ENCODE measurements around the gene SLC29A2. TPM values are rescaled to one million over a fixed set of nuclear protein-coding genes. Genes with fewer than 3 reads are reported as not detected.
A peak's percentile ranks its signal among the peaks of the same experiment; 100 is the strongest.

Gene SLC29A2
- total and polyA plus RNA-seq, 2 donors (not counting 3 experiments of a cell fraction or from before 2014, with no cell fraction given), result 2.4 to 5.2 TPM

DNA sequence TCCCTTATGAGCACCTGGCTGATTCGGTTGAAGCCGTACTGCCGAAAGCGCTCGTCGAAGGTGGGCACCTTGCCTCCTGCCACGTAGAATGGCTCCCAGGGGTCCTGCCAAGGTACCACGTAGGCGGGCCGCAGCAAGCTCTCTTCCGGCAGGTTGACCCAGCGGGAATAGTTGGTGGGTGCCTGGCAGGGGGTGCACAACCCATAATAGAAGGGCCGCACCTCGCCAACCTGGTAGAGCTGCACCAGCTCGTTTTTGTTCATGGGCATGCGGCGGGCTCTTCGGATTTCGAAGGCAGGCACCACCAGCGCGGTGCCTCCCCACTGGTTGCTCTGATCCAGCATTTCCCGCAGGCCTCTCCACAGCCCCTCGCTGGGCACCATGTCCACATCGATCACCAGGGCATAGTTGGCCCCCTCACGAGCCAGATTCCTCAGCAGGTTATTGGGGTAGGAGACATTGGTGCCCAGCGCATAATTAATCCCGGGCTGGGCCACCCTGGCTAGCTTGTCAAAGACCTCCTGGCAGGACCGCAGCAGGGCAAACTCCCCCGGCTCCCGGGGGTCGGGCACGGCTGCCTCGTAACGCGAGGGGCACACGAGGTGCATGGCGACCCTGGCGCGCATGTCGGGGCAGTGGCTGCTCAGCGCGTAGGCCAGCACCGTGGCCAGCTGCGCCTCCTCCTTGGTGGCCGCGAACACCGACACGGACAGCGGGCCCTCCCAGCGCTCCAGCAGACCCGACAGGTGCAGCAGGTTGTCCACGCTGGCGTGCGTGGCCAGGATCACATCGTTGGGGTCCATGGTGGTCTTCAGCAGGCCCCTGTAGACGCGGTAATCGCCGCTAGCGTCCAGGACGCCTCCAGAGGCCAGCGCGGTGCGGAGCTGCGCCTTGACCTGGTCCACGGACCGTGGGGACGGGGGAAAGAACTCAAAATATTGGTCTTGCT is 24.8 kb downstream of the SLC29A2 start:
- Histone ChIP-seq H3K9me1 (replicated peaks; ENCODE audit: control insufficient read depth, extremely low read depth, insufficient read depth, low read length) (no peaks in the 10 kb centered on the region), H2AFZ (ENCODE audit: low read depth, low read length) (peak overlapping the region; percentile 51), H3K9me3 (replicated peaks; ENCODE audit: control insufficient read depth, insufficient read depth, low read length) (no peaks in the 10 kb centered on the region), H3K79me2 (ENCODE audit: control insufficient read depth, insufficient read depth, low read length) (peaks cover 19% of the 10 kb centered on the region), H3K9ac (replicated peaks; ENCODE audit: extremely low read depth, insufficient read depth, low read length) (peak overlapping the region; percentile 7), H3K36me3 (ENCODE audit: control insufficient read depth in 2 of 2, extremely low read depth in 1 of 2, insufficient read depth in 2 of 2, low read length in 2 of 2) (peaks cover 0 to 3% of the 10 kb centered on the region in 2 experiments), H3K4me3 (replicated peaks in 1 of 3; ENCODE audit: insufficient read depth in 1 of 3, low read depth in 1 of 3, low read length in 3 of 3) (peak overlapping the region; percentile 6 to 87 (median 45)), H3K27me3 (ENCODE audit: control insufficient read depth in 2 of 2, insufficient read depth in 2 of 2, low read length in 2 of 2) (no peaks in the 10 kb centered on the region), H4K20me1 (replicated peaks; ENCODE audit: control insufficient read depth, extremely low read depth, insufficient read depth, low read length) (no peaks in the 10 kb centered on the region), H3K4me1 (ENCODE audit: control insufficient read depth, extremely low read depth, insufficient read depth, low read length) (peaks cover 14% of the 10 kb centered on the region), H3K4me2 (ENCODE audit: insufficient read depth, low read length) (peak overlapping the region; percentile 12), H3K27ac (ENCODE audit: insufficient read depth, low read depth, low read length) (no peak overlapping the region)
- ChIA-PET POLR2A (no interaction called here), CTCF (interaction anchor here (0.6 to 1.4 kb wide), 5 partner anchors 12 to 40 kb away, joined by 3 to 4 read pairs (median 3); no protein-coding TSS in a partner anchor)
- no peak for FAIRE-seq
- dilution Hi-C loops (cut with MboI; ENCODE audit: extremely low pct_ligation_motif_present, low sequenced_read_pairs) (no loop called here), intact Hi-C loops (cut with micrococcal nuclease) (no loop called here)
- TF ChIP-seq POLR2AphosphoS5 (IDR thresholded peaks at IDR 0.05; ENCODE audit: insufficient read depth, low read depth, low read length) (no peak), FOS (IDR thresholded peaks at IDR 0.05; ENCODE audit: borderline replicate concordance, insufficient read depth, low read length) (no peak), POLR2A (IDR thresholded peaks at IDR 0.05; ENCODE audit: low read depth, low read length) (no peak), EZH2 (IDR thresholded peaks at IDR 0.05; ENCODE audit: borderline replicate concordance, low read depth, low read length, severe bottlenecking) (no peak), JUN (IDR thresholded peaks at IDR 0.05; ENCODE audit: borderline replicate concordance, insufficient read depth, insufficient read length, low read depth) (no peak), GATA2 (IDR thresholded peaks at IDR 0.05; ENCODE audit: insufficient read depth, insufficient read length, low read depth, low read length) (no peak), MYC (IDR thresholded peaks at IDR 0.05; ENCODE audit: low read depth, low read length) (no peak)
- TF ChIP-seq, protein P1, sequence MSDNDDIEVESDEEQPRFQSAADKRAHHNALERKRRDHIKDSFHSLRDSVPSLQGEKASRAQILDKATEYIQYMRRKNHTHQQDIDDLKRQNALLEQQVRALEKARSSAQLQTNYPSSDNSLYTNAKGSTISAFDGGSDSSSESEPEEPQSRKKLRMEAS (IDR thresholded peaks at IDR 0.05; ENCODE audit: insufficient read depth, insufficient read length), result no peak
- TF ChIP-seq, protein P2, sequence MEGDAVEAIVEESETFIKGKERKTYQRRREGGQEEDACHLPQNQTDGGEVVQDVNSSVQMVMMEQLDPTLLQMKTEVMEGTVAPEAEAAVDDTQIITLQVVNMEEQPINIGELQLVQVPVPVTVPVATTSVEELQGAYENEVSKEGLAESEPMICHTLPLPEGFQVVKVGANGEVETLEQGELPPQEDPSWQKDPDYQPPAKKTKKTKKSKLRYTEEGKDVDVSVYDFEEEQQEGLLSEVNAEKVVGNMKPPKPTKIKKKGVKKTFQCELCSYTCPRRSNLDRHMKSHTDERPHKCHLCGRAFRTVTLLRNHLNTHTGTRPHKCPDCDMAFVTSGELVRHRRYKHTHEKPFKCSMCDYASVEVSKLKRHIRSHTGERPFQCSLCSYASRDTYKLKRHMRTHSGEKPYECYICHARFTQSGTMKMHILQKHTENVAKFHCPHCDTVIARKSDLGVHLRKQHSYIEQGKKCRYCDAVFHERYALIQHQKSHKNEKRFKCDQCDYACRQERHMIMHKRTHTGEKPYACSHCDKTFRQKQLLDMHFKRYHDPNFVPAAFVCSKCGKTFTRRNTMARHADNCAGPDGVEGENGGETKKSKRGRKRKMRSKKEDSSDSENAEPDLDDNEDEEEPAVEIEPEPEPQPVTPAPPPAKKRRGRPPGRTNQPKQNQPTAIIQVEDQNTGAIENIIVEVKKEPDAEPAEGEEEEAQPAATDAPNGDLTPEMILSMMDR (IDR thresholded peaks at IDR 0.05; ENCODE audit: extremely low read depth in 1 of 2, insufficient read depth in 1 of 2, low read depth in 1 of 2, low read length in 2 of 2), result no peak
- no peak for DNase-seq (ENCODE audit: low read depth, low spot score)
- BruUV-seq (replicated peaks), result no TSS peak
